Mucosa of descending colon (tissue), 3 donors: Measurements from ENCODE around the gene ERC2. TPM values are rescaled to one million over a fixed set of nuclear protein-coding genes. Genes with fewer than 3 reads are reported as not detected.

ENCODE experiments used
- ATAC-seq: fragments of 200-7000 bp; cut with Tn5 transposase; one replicate; pipeline ENCODE4 v1.9.1; 2020; ENCODE audit warnings: mild to moderate bottlenecking, moderate library complexity
- DNase-seq, 3 donors: peaks; one replicate each; pipeline ENCODE4 v3.0.0-alpha.2; 2020
- H3K36me3 ChIP-seq: fragments of 200-600 bp; one replicate; pipeline ENCODE4 v1.8.0; 2021; ENCODE audit warnings: low read depth, mild to moderate bottlenecking
- H3K4me1 ChIP-seq: fragments of 200-600 bp; one replicate; pipeline ENCODE4 v1.8.0; 2021; ENCODE audit warnings: low read depth, mild to moderate bottlenecking
- H3K4me3 ChIP-seq: fragments of 200-600 bp; one replicate; pipeline ENCODE4 v1.8.0; 2021; ENCODE audit warnings: mild to moderate bottlenecking
- H3K9me3 ChIP-seq: fragments of 200-600 bp; one replicate; pipeline ENCODE4 v1.8.0; 2021; ENCODE audit warnings: mild to moderate bottlenecking
- intact Hi-C, 2 donors: fragments of 100-400 bp; cut with DNase I in 1 of 2; cut with micrococcal nuclease in 1 of 2; formaldehyde crosslinking; loops; one replicate each; pipeline versions ENCODE4 v1.11.0 to v1.11.1; 2022; cut with DNase I, micrococcal nuclease
- total RNA-seq, 3 donors: library from RNA; stranded (reverse); fragmentation: NEBNext Ultra II Directional in 2 of 3; extraction: Animal tissue kit (Norgen Biotek cat#: 25700) in 2 of 3; gene quantifications; one replicate each; pipeline versions ENCODE4 v1.2.1 to v1.2.4, GENCODE V29; 2021 to 2023
- TF ChIP-seq, protein P1 (sequence below): fragments of 200-600 bp; IDR thresholded peaks from one replicate; pipeline ENCODE4 v1.8.0; 2022; ENCODE audit warnings: antibody characterized with exemption, mild to moderate bottlenecking
- donor health status: DM: no; HTN: no; CAD: no; lungs with moderate emphysema.
- donor health status: DM: no; HTN: no; CAD: no.
- donor health status: DM: no; HTN: yes; CAD: no.

Gene ERC2
- total RNA-seq, 3 donors from 2014 or later: 0.06 to 1.8 (median 0.43) TPM

DNA sequence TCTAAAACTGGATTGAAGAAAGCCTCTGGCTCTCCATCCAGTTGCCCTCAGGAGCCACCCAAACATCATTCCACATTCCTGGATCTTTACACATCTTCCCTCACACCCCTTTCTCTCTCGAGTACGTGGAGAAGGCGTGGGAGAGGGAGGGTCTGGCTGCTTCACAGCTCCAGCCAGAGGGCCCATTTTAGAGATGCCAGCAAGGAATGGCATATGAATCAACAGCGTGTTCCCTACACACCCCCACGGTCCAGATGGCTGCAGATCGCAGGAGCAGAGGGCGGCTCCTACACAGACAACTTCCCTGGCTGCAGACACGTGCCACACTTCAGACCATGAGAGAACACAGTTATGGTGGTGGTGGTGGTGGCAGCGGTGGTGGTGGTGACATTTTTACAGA, 280.1 kb downstream of the ERC2 start:
- no peaks in the 10 kb centered on the region for H3K36me3 ChIP-seq
- no peak overlapping the region for H3K4me3 ChIP-seq
- H3K4me1 ChIP-seq: no peaks in the 10 kb centered on the region
- no peaks in the 10 kb centered on the region for H3K9me3 ChIP-seq
- intact Hi-C loops: no loop called here
- TF ChIP-seq, protein P1, sequence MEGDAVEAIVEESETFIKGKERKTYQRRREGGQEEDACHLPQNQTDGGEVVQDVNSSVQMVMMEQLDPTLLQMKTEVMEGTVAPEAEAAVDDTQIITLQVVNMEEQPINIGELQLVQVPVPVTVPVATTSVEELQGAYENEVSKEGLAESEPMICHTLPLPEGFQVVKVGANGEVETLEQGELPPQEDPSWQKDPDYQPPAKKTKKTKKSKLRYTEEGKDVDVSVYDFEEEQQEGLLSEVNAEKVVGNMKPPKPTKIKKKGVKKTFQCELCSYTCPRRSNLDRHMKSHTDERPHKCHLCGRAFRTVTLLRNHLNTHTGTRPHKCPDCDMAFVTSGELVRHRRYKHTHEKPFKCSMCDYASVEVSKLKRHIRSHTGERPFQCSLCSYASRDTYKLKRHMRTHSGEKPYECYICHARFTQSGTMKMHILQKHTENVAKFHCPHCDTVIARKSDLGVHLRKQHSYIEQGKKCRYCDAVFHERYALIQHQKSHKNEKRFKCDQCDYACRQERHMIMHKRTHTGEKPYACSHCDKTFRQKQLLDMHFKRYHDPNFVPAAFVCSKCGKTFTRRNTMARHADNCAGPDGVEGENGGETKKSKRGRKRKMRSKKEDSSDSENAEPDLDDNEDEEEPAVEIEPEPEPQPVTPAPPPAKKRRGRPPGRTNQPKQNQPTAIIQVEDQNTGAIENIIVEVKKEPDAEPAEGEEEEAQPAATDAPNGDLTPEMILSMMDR: no peak
- DNase-seq: no peak
- no peak for ATAC-seq

DNA sequence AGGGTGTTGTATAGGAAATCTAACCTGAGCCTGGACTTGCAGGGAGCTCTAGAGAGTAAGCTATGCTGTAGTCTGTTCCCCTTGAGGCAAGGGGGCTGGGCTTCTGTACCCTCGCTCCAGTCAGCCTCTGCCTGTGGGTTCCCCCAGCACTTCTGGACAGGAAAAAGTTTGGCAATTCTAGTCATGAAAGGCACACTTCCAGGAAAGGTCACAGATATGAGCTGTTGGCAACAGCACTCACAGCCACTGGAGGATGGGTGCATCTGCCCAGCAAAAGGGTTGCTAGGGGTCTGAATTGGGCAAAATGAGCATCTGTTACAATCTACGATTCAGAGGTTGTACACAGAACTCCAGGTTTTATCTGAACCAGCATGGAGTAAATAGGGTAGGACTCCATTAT, 281.2 kb downstream of the ERC2 start:
- TF ChIP-seq, protein P1: no peak
- no peaks in the 10 kb centered on the region for H3K36me3 ChIP-seq
- no peak for ATAC-seq
- DNase-seq: no peak
- H3K9me3 ChIP-seq: no peaks in the 10 kb centered on the region
- H3K4me1 ChIP-seq: no peaks in the 10 kb centered on the region
- no peak overlapping the region for H3K4me3 ChIP-seq
- intact Hi-C loops: no loop called here

DNA sequence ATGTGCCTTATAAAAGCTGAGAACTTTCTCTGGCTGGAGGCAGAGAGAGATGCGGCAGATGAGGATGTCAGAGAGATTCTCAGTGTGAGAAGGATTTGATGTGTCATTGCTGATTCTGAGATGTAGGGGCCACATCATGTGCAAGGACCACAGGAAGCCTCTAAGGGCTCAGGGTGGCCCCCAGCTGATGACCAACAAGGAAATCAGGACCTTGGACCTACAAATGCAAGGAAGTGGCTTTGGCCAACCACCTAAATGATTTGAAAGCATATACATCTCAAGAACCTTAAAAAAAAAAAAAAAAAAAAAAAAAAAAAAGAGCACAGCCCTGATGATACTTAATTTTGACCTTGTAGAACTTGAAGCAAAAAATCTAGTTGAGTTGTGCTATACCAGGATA, 282.4 kb downstream of the ERC2 start:
- no peak for ATAC-seq
- intact Hi-C loops: no loop called here
- TF ChIP-seq, protein P1: no peak
- no peak for DNase-seq
- Histone ChIP-seq H3K4me1 (no peaks in the 10 kb centered on the region), H3K36me3 (no peaks in the 10 kb centered on the region), H3K4me3 (no peak overlapping the region), H3K9me3 (no peaks in the 10 kb centered on the region)

DNA sequence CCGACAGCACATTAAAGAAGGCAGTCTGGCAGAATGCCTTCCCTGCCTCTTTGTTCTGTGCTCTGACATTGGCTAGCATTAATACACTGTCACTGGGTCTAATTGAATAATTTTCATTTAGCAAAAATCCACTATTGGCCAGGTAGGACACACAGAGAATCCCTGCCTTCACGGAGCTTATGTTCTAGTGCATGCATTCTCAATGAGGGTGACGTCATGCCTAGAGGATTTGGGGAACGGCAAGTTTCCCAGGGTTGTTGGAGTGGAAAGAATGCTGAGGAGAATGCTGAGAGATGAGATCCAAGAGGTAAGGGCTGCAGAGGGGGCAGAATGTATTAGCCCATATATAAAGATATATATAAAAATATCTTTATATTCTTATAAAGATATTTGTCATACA, 284.7 kb downstream of the ERC2 start:
- intact Hi-C loops: no loop called here
- H3K9me3 ChIP-seq: no peaks in the 10 kb centered on the region
- H3K36me3 ChIP-seq: no peaks in the 10 kb centered on the region
- ATAC-seq (no peak), DNase-seq (no peak)
- H3K4me1 ChIP-seq: no peaks in the 10 kb centered on the region
- TF ChIP-seq, protein P1: no peak
- no peak overlapping the region for H3K4me3 ChIP-seq

DNA sequence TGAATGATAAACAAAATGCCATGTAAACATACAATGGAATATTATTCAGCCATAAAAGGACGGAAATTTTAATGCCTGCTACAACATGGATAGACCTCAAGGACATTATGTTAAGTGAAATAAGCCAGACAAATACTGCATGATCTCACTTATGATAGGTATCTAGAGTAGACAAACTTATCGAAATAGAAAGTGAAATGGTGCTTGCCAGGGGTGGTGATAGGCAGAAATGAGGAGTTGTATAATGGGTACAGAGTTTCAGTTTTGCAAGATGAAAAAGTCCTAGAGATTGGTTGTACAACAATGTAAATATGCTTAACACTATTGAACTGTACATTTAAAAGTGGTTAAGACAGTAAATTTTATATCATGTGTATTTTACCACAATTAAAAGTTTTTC, 287.8 kb downstream of the ERC2 start:
- intact Hi-C loops: no loop called here
- DNase-seq (no peak), ATAC-seq (no peak)
- H3K4me3 ChIP-seq: no peak overlapping the region
- H3K9me3 ChIP-seq: no peaks in the 10 kb centered on the region
- TF ChIP-seq, protein P1: no peak
- no peaks in the 10 kb centered on the region for H3K4me1 ChIP-seq
- no peaks in the 10 kb centered on the region for H3K36me3 ChIP-seq

DNA sequence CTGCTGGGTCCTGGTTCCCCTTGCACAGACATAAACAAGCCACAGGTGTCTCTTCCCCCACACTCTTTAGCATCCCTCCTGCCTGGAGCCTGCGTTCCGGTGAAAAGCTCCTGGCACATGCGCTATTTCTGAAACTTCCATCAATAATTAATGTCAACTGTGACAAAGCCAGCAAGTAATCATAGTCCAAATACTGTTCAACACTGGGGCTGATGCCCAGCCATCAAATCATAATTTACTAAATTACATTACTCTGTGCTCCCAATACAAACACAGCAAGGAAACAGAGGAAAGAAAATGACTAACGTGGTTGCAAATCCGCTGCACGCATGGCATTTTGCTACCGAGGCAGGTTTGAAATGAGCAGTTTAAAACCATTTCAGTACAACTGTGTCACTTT, 294.7 kb downstream of the ERC2 start:
- ATAC-seq (no peak), DNase-seq (no peak)
- no peaks in the 10 kb centered on the region for H3K4me1 ChIP-seq
- no peaks in the 10 kb centered on the region for H3K36me3 ChIP-seq
- TF ChIP-seq, protein P1: no peak
- intact Hi-C loops: no loop called here
- no peaks in the 10 kb centered on the region for H3K9me3 ChIP-seq
- H3K4me3 ChIP-seq: no peak overlapping the region
